K562 (cell line): ENCODE data around the gene DPM2. TPM values are rescaled to one million over a fixed set of nuclear protein-coding genes. Genes with fewer than 3 reads are reported as not detected.

ENCODE experiments used
- BMI1 ChIP-seq: fragments of 150-350 bp; IDR thresholded peaks from 2 replicates; pipeline ENCODE4 v1.6.1; 2014; ENCODE audit warnings: low read length
- CBX3 ChIP-seq, 2 experiments: IDR thresholded peaks; 1 replicate in 1 of 2; 2 replicates in 1 of 2; pipeline ENCODE4 v1.6.1; 2012; ENCODE audit warnings: inconsistent platforms in 2 of 2, low read length in 2 of 2, borderline replicate concordance in 1 of 2, control low read depth in 1 of 2
- CTBP1 ChIP-seq: fragments of 450-650 bp; IDR thresholded peaks from 2 replicates; pipeline ENCODE4 v1.6.1; 2016; ENCODE audit warnings: borderline replicate concordance
- ELF1 ChIP-seq: fragments of 200-800 bp; sonication (Bioruptor generic); IDR thresholded peaks from 2 replicates; pipeline ENCODE4 v1.6.1; 2016; ENCODE audit warnings: missing genetic modification characterization, missing compliant biosample characterization
- HNRNPK ChIP-seq: fragments of 200-400 bp; formaldehyde crosslinking; IDR thresholded peaks from one replicate; pipeline ENCODE4 v1.6.1; 2018; ENCODE audit warnings: mild to moderate bottlenecking, low read depth, low read length; ENCODE audit not compliant: poor library complexity, severe bottlenecking
- JUN ChIP-seq, 2 experiments: sonication (generic) in 1 of 2; formaldehyde crosslinking in 1 of 2; IDR thresholded peaks; 2 replicates each; pipeline versions ENCODE4 v1.6.1 to v1.8.0; 2012 to 2022; ENCODE audit warnings: borderline replicate concordance in 2 of 2, mild to moderate bottlenecking in 2 of 2, improper control_type of control experiment in 1 of 2, low read depth in 1 of 2, low read length in 1 of 2, missing genetic modification reagents in 1 of 2
- MED1 ChIP-seq: sonication (generic); formaldehyde crosslinking; IDR thresholded peaks from 2 replicates; pipeline ENCODE4 v1.8.1; 2023; ENCODE audit warnings: missing genetic modification reagents, borderline replicate concordance
- MEIS2 ChIP-seq: fragments of 450-650 bp; IDR thresholded peaks from 2 replicates; pipeline ENCODE4 v1.6.1; 2014; ENCODE audit warnings: mild to moderate bottlenecking; ENCODE audit not compliant: partially characterized antibody
- NR1H2 ChIP-seq: sonication (generic); formaldehyde crosslinking; IDR thresholded peaks from 2 replicates; pipeline ENCODE4 v1.4.0; 2020; ENCODE audit warnings: mild to moderate bottlenecking, missing genetic modification reagents
- NR2C1 ChIP-seq, 2 experiments: fragments of 450-650 bp; IDR thresholded peaks; 2 replicates each; pipeline ENCODE4 v1.6.1; 2017; ENCODE audit warnings: mild to moderate bottlenecking in 2 of 2, antibody characterized with exemption in 1 of 2, inconsistent platforms in 1 of 2, missing compliant biosample characterization in 1 of 2, missing genetic modification characterization in 1 of 2
- NUFIP1 ChIP-seq: fragments of 450-650 bp; IDR thresholded peaks from 2 replicates; pipeline ENCODE4 v1.6.1; 2018; ENCODE audit not compliant: partially characterized antibody
- PCBP1 ChIP-seq: fragments of 200-400 bp; formaldehyde crosslinking; IDR thresholded peaks from 2 replicates; pipeline ENCODE4 v1.6.1; 2018; ENCODE audit warnings: mild to moderate bottlenecking, low read depth, low read length; ENCODE audit not compliant: poor library complexity, severe bottlenecking
- PHF20 ChIP-seq: fragments of 450-650 bp; IDR thresholded peaks from 2 replicates; pipeline ENCODE4 v1.6.1; 2018; ENCODE audit not compliant: partially characterized antibody
- POLR2B ChIP-seq: fragments of 450-650 bp; IDR thresholded peaks from 2 replicates; pipeline ENCODE4 v1.6.1; 2018; ENCODE audit warnings: low read depth; ENCODE audit not compliant: partially characterized antibody
- POU5F1 ChIP-seq: fragments of 150-350 bp; IDR thresholded peaks from 2 replicates; pipeline ENCODE4 v1.6.1; 2014; ENCODE audit warnings: borderline replicate concordance, low read length, low read depth, mild to moderate bottlenecking; ENCODE audit not compliant: partially characterized antibody
- RBM15 ChIP-seq: fragments of 200-400 bp; formaldehyde crosslinking; IDR thresholded peaks from 2 replicates; pipeline ENCODE4 v1.6.1; 2018; ENCODE audit warnings: mild to moderate bottlenecking, low read length, moderate library complexity; ENCODE audit not compliant: insufficient read depth
- RBM39 ChIP-seq: fragments of 200-400 bp; formaldehyde crosslinking; optimal IDR thresholded peaks from 2 replicates; pipeline ENCODE3; 2018; ENCODE audit warnings: low read depth, low read length
- SAP30 ChIP-seq: fragments of 200-600 bp; sonication (generic); IDR thresholded peaks from 2 replicates; pipeline ENCODE4 v1.6.1; 2012; ENCODE audit warnings: borderline replicate concordance, low read depth, mild to moderate bottlenecking, moderate library complexity, low read length, control low read depth, inconsistent platforms; ENCODE audit not compliant: insufficient read depth, poor library complexity, severe bottlenecking
- SP2 ChIP-seq: IDR thresholded peaks from 2 replicates; pipeline ENCODE4 v1.6.1; 2011; ENCODE audit warnings: mild to moderate bottlenecking, low read depth, low read length, moderate library complexity; ENCODE audit not compliant: poor library complexity, severe bottlenecking; ENCODE audit errors: extremely low read depth
- STAT5B ChIP-seq: fragments of 250-450 bp; sonication (Bioruptor Pico); IDR thresholded peaks from 2 replicates; pipeline ENCODE4 v1.8.0; 2021; ENCODE audit warnings: mild to moderate bottlenecking, inconsistent platforms
- TBL1XR1 ChIP-seq, 2 experiments: IDR thresholded peaks; 2 replicates each; pipeline ENCODE4 v1.6.1; 2012; ENCODE audit warnings: improper control_type of control experiment in 2 of 2, low read length in 2 of 2, mild to moderate bottlenecking in 1 of 2
- YBX1 ChIP-seq: fragments of 450-650 bp; IDR thresholded peaks from 2 replicates; pipeline ENCODE4 v1.7.1; 2016; ENCODE audit warnings: mild to moderate bottlenecking
- ZNF146 ChIP-seq: IDR thresholded peaks from one replicate; pipeline ENCODE4 v1.6.1; 2018; ENCODE audit warnings: missing compliant biosample characterization; ENCODE audit not compliant: unreplicated experiment
- ZNF778 ChIP-seq: fragments of 450-650 bp; formaldehyde crosslinking; IDR thresholded peaks from 2 replicates; pipeline ENCODE4 v1.4.0; 2020; ENCODE audit warnings: mild to moderate bottlenecking, moderate library complexity
- polyA plus RNA-seq, 8 experiments: library from polyadenylated mRNA; depleted of rRNA in 4 of 8; stranded (reverse) in 5 of 8; unstranded in 3 of 8; fragments of >200 nt; fragmentation: Nextera tagmentation in 2 of 8; fragmentation: Illumina TruSeq in 1 of 8; extraction: Ambion mirVana in 2 of 8; extraction: Trizol in 1 of 8; gene quantifications; 2 replicates each; pipeline versions ENCODE4 v1.2.1 to v1.2.3, GENCODE V29; 2011 to 2014; ENCODE audit warnings: inconsistent platforms in 1 of 8, missing spikeins in 1 of 8
- total RNA-seq, 7 experiments: library from RNA; depleted of rRNA in 6 of 7; stranded (reverse); fragments of >200 nt in 6 of 7; fragmentation: Illumina TruSeq in 2 of 7; extraction: Trizol in 2 of 7; gene quantifications; 2 replicates each; pipeline versions ENCODE4 v1.2.1 to v1.2.3, GENCODE V29; 2011 to 2021; ENCODE audit warnings: low replicate concordance in 1 of 7
- TF ChIP-seq, protein P1 (sequence below): sonication (generic); formaldehyde crosslinking; IDR thresholded peaks from 2 replicates; pipeline ENCODE4 v1.8.0; 2023; ENCODE audit warnings: mild to moderate bottlenecking, missing genetic modification reagents
- TF ChIP-seq, protein P2 (sequence below): fragments of 250-450 bp; sonication (Bioruptor Pico); IDR thresholded peaks from 2 replicates; pipeline ENCODE4 v1.5.1; 2021; ENCODE audit warnings: mild to moderate bottlenecking

Gene DPM2
- total and polyA plus RNA-seq, 9 of the 15 experiments (the other 6 are each of a cell fraction or from before 2014, with no cell fraction given) = 43.5 to 126 (median 71.1) TPM

DNA sequence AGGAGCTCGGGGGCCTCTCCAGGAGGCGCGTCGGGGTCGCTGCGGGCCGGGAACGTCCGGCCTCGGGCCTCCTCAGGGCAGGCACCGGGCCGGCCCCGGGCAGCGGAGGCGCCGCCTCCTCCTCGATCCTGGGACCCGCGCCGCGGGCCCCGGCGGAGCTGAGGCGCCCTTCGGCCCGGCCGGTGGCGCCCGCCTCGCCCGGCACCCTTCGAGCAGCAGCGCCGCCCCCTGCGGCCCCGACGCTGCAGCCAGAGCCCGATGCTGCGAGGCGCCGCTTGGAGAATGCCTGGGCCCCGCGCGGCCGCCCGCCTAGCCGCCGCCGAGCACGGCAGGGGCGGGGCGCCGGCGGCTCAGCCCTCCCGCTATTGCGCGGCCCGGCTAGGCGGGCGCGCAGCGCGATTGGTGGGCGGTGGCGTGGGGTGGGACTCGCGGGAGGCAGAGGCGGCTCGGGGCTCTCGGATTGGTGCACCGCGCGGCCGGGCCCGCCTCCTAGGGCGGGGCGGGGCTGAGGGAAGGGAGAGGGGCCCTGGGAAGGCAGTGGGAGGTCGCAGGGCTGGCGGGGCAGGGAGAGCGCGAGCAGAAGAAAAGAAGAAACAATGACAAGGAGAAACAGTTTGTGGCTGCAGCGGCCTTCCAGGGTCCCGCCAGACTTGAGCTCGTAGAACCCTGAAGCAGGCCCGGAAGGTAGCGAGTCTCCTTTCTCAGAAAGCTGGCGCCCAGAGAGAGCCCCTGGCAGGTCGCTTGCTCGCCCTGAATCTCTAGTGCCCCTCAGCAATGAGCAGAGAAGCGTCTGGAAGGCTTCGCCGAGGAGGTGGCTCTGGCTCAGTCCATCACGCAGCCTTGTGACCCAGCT is 43.3 kb upstream of the DPM2 start, which contains the start of gene EEIG1 (continued):
- TF ChIP-seq CBX3 (IDR thresholded peaks at IDR 0.05; ENCODE audit: borderline replicate concordance in 1 of 2, low read length in 2 of 2) (no peak), SAP30 (peak; percentile 80), MED1 (no peak), SP2 (peak; percentile 64), NUFIP1 (no peak), NR1H2 (no peak), ZNF778 (CRISPR knock-in tag) (no peak), RBM15 (no peak), PCBP1 (no peak), CTBP1 (no peak; the same call in 1 of the 2 replicates), POLR2B (peak; percentile 73), PHF20 (no peak), MEIS2 (peak; percentile 20), NR2C1 (IDR thresholded peaks at IDR 0.05) (no peak), NR2C1 (tag; IDR thresholded peaks at IDR 0.05) (peak; percentile 43; the same call in 1 of the 2 replicates), TBL1XR1 (IDR thresholded peaks at IDR 0.05; ENCODE audit: low read length in 2 of 2) (no peak), YBX1 (no peak), RBM39 (no peak), STAT5B (CRISPR knock-in tag) (no peak), POU5F1 (peak; percentile 11), ELF1 (tag) (no peak), HNRNPK (no peak), JUN (IDR thresholded peaks at IDR 0.05; ENCODE audit: borderline replicate concordance, low read depth, low read length) (no peak), JUN (CRISPR knock-in tag; IDR thresholded peaks at IDR 0.05; ENCODE audit: borderline replicate concordance) (no peak), BMI1 (no peak), ZNF146 (no peak)
- TF ChIP-seq, protein P1, sequence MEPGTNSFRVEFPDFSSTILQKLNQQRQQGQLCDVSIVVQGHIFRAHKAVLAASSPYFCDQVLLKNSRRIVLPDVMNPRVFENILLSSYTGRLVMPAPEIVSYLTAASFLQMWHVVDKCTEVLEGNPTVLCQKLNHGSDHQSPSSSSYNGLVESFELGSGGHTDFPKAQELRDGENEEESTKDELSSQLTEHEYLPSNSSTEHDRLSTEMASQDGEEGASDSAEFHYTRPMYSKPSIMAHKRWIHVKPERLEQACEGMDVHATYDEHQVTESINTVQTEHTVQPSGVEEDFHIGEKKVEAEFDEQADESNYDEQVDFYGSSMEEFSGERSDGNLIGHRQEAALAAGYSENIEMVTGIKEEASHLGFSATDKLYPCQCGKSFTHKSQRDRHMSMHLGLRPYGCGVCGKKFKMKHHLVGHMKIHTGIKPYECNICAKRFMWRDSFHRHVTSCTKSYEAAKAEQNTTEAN (CRISPR knock-in tag) = no peak
- TF ChIP-seq, protein P2, sequence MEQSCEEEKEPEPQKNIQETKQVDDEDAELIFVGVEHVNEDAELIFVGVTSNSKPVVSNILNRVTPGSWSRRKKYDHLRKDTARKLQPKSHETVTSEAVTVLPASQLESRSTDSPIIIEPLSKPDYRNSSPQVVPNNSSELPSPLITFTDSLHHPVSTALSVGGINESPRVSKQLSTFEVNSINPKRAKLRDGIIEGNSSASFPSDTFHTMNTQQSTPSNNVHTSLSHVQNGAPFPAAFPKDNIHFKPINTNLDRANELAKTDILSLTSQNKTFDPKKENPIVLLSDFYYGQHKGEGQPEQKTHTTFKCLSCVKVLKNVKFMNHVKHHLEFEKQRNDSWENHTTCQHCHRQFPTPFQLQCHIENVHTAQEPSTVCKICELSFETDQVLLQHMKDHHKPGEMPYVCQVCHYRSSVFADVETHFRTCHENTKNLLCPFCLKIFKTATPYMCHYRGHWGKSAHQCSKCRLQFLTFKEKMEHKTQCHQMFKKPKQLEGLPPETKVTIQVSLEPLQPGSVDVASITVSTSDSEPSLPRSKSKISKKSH (CRISPR knock-in tag) = no peak
